T-helper 2 cell treated with Interferon-gamma antibody and Interleukin-4, amounts not matched to agents 100 ng/mL and 5 ng/mL, for 36 hours (primary cell): ENCODE measurements around the gene TRPV2. TPM values are rescaled to one million over a fixed set of nuclear protein-coding genes. Genes with fewer than 3 reads are reported as not detected.
"Not testable (repeated sequence)": the region's sequence is repeated elsewhere in the genome, so short reads cannot be mapped to it uniquely, and the experiment has no call there.

Experiments used
- intact Hi-C: fragments of 100-400 bp; cut with micrococcal nuclease; formaldehyde crosslinking; loops from one replicate; pipeline ENCODE4 v1.15.1; 2023
- total RNA-seq: library from RNA; stranded (reverse); gene quantifications from 2 replicates; pipeline ENCODE4 v1.2.3, GENCODE V29; 2022

Gene TRPV2
- total RNA-seq, result 135 and 139 TPM in 2 replicates

GRCh38 chr17:16415031-16415924 lies at the start of gene TRPV2:
TRPV2 (plus strand) TSS chr17:16415571; CDS start chr17:16417669, 2,098 bp downstream.
- intact Hi-C loops, result loop anchor here (1.0 to 10.0 kb wide), 5 partner anchors 29 to 240 kb away; partner anchors contain the start of genes NCOR1, PIGL, UBB and ZNF624

- intact Hi-C loops, result no loop called here
Observed at GRCh38 chr17:16371742-16372141, 43.6 kb upstream of the TRPV2 start.

DNA sequence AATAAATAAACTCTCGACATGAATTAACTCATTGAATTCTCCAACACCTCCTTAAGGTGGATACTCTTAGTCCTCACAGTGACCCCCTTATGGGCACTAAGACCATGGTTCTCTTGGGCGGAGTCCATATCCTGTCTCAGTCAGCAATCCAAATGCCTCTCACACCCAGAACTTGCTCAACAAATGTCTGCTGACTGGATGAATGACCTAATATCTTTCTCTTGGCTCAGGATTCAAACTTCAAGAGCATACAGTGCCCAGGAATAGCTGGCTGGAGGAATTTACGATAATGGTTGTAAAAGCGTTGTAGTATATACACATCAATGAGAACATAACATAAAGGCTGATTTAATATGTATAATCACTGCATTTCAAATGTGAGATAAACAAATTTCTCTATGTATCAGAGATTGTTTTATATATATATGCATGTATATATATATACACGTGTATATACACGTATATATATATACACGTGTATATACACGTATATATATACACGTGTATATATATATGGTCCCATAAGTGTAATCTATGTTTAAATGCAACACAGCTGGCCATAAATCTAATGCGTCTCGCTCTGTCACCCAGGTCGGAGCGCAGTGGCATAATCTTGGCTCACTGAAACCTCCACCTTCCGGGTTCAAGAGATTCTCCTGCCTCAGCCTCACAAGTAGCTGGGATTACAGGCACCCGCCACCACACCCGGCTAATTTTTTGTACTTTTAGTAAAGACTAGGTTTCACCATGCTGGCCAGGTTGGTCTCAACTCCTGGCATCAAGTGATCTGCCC lies 41.0 kb upstream of the TRPV2 start:
- intact Hi-C loops, result no loop called here

DNA sequence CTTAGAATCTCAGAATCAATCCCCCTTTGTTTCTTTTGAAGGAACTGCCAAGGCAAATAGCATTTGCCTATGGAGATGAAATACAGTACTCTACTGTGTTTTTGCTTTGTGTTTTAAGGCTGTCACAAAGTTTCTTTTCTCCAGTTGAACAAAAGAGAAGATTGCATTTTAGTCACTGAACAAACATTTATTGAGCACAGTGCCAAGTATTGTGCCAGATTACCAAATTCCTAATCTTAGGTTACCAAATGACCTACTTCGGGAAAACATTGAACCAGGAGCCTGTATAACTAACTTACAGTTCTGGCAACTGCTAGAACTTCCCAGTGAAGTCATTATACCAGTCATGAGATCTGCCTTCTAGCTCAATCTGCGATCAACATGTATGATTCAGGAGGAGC lies 37.4 kb upstream of the TRPV2 start:
- intact Hi-C loops, result no loop called here

GRCh38 chr17:16378636-16379282 lies 36.6 kb upstream of the TRPV2 start:
- intact Hi-C loops, result no loop called here

- intact Hi-C loops, result loop anchor here (2.0 kb wide), 1 partner anchor 27 kb away; the partner anchor contains the start of gene CENPV
Observed at GRCh38 chr17:16379654-16380053, 35.7 kb upstream of the TRPV2 start.

- intact Hi-C loops, result loop anchor here (1.0 to 2.0 kb wide), 5 partner anchors 28 to 166 kb away; partner anchors contain the start of genes CENPV, NCOR1 and TRPV2
Observed at GRCh38 chr17:16380640-16381495, 34.5 kb upstream of the TRPV2 start, which contains the start of gene UBB. UBB (plus strand) TSS chr17:16381091; CDS start chr17:16381908, 817 bp downstream.

- intact Hi-C loops, result loop anchor here (1.0 to 2.0 kb wide), 5 partner anchors 29 to 166 kb away; partner anchors contain the start of genes CENPV, NCOR1 and TRPV2
Observed at GRCh38 chr17:16381496-16381820, 33.9 kb upstream of the TRPV2 start.

- intact Hi-C loops, result no loop called here
Observed at GRCh38 chr17:16383216-16383615, 32.2 kb upstream of the TRPV2 start.

DNA sequence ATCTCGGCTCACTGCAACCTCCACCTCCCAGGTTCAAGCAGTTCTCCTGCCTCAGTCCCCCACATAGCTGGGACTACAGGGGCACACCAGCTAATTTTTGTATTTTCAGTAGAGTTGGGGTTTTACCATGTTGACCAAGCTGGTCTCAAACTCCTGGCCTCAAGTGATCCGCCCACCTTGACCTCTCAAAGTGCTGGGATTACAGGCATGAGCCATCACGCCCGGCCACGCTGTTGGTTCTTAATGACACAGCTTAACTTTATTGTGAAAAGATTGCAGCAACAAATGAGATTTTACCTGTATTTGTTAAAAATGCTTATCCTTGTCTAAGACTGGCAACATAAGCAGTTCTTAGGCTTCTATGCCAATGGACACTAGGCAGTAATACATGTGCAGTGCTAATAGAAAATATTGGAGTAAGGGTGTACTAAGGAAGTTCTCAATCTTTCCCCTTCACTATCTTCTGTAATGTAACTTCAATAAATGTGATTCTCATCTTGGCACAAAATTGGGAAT lies 31.5 kb upstream of the TRPV2 start:
- intact Hi-C loops, result no loop called here

DNA sequence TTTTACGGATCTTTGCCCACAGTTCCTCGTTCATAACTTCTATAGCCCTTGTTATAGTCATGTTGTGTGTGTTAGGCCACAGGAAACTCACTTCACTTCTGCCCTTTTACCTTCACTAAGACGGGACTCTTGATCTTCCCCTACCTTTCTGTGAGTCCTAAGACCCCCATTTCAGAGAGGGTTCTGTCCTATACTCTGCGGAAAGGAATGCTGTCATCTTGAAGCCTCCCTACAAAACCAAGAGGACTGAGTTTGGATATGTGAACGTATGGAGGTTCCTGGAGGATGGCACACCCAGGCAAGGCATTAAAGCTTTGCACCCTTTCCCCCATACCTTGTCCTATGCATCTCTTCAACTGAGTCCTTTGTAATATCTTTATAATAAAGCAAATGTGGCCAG lies 30.8 kb upstream of the TRPV2 start:
- intact Hi-C loops, result no loop called here

- intact Hi-C loops, result loop anchor here (1.0 to 2.0 kb wide), 2 partner anchors 29 to 135 kb away; partner anchors contain the start of gene TRPV2
Observed at GRCh38 chr17:16386126-16386507, 29.3 kb upstream of the TRPV2 start.

- intact Hi-C loops, result no loop called here
Observed at GRCh38 chr17:16391451-16391850, 23.9 kb upstream of the TRPV2 start.

DNA sequence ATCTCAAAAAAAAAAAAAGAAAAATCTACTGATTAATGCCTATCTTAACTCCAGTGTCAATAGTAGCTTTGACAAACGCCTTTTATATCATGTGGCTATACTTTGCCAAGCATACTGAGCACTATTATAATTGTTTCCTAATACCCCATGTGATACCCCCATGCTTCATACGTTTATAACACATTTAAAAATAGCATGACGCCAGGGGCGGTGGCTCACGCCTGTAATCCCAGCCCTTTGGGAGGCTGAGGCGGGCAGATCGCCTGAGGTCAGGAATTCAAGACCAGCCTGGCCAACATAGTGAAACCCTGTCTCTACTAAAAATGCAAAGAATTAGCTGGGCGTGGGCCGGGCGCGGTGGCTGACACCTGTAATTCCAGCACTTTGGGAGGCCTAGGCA lies 22.9 kb upstream of the TRPV2 start:
- intact Hi-C loops, result not testable (repeated sequence)

GRCh38 chr17:16395887-16396286 lies 19.5 kb upstream of the TRPV2 start:
- intact Hi-C loops, result not testable (repeated sequence)

GRCh38 chr17:16396693-16397092 lies 18.7 kb upstream of the TRPV2 start:
- intact Hi-C loops, result not testable (repeated sequence)

DNA sequence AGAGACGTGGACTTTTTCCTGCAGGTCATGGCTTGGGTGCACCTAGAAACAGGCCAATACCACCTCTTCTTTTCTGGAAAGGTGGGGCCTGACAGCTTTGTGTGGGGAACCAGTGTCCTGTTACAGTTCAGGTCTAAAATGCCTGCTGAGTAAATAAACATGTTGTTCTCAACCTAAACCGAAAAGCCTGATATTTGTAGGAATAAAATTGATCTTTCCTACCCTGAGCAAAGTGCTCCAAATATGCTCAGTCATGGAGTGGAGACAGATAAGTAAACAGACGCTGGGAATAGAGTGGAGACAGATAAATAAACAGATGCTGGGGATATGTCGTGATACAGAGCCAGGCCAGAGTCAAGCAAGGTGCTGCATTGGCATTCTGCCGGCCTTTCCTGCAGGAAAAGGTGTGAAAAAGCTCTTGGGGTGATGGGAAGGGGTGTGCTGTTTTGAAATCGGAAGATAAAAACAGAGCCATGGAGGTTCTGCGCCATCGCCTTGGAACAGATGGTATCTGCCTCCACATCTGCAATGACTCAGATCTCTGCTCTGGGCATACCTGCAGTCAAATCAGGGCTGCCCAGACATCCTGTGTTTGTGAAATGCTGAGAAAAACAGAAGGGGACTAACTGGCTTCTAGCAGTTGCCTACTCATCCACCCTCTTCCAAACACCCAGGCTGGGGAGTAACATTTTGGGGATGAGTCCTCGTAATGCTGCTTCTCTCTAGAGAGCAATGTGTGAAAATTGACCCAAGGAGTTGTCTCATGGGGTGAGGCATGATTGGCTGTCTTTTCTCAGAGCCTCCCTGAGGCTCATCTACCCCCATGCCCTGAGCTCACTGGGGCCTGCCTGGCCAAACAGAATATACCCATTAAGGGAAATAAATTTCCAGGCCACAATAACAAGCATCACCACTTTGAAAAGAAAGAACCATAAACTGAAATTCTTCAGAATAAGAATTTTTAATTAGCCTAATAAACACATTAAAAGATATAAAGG lies 16.8 kb upstream of the TRPV2 start:
- intact Hi-C loops, result no loop called here

- intact Hi-C loops, result not testable (repeated sequence)
Observed at GRCh38 chr17:16403847-16404246, 11.5 kb upstream of the TRPV2 start.
